ENCODE data around the gene KIAA2012.

The KIAA2012 gene

DNA sequence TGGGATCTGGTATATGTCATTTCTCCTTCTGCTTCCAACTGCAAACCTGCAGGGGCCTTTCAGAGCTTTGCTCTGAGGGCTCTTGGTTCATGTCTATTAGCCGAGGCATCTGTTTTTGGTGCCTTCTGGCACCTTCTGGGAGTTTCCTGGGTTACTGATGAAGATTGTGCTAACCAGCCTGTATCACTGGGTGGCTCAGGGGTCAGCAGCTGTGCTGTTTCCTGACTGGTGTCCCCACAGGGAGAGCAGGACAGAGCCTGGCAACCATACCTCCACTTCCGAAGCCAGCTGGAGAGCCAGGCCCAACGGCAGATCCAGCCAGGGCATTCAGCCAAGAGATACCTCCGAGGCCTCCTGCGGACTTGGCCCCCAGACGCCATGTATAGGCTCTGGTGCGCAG lies 17.5 kb downstream of the KIAA2012 start:
- DNase-seq, result no peak

DNA sequence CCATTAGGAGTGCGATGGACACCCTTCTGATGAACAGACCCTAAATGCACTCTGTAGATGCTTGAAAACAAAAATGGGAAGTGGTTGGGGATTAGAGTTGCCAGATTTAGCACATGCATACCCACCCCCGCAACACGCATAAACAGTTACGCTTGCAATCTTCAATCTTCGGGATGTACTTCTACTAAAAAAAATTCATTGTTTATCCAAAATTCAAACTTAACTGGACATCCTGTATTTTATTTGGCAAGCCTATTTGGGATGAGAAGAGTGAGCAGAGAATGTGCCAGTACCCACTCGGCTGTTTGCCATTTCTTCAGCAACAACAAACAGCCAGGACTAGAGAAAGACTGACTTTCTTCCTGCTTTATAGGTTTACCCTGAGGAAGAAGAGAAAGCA lies 18.4 kb downstream of the KIAA2012 start:
- no peak for DNase-seq

GRCh38 chr2:202094426-202094986 lies 21.5 kb downstream of the KIAA2012 start:
- DNase-seq, result no peak

GRCh38 chr2:202095235-202095634 lies 22.2 kb downstream of the KIAA2012 start:
- no peak for DNase-seq

GRCh38 chr2:202096736-202097135 lies 23.7 kb downstream of the KIAA2012 start:
- DNase-seq, result no peak

DNA sequence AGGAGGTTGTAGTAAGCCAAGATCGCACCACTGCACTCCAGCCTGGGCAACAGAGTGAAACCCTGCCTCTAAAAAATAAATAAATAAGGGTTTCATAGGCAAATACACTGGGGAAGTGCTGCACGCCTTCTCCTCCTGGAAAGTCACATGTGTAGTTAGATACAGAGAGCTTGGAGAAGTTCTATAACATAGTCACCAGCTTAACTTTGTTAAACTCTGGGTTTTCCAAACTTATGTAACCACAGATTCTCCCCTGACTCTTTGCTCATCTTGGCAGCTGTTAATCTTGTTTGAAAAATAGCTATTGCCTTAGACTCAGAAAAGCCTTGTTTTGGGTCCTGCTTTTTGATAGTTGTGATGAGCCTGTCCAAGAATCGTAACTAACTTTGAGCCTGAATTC lies 25.2 kb downstream of the KIAA2012 start:
- no peak for DNase-seq

- no peak for DNase-seq
Measured at GRCh38 chr2:202099515-202099914, 26.5 kb downstream of the KIAA2012 start.

DNA sequence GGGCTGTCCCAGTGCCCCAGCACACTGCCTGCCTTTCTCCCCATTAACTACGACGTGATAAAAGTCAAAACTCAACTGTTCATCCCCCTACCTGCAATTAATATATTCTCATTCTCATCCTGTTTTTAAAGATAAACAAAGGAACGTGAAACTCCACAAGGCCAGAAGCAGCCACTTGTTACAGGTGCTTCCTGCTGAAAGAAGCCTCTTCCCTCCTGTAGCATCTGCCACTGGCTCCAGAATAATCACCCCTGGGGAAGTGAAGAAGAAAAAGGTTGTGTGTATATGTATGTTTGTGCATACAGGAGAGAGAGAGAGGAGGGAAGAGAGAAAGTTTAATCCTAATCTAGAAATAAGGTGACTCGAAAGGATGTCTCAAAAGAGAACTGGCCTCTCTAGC lies 27.1 kb downstream of the KIAA2012 start:
- DNase-seq, result no peak

DNA sequence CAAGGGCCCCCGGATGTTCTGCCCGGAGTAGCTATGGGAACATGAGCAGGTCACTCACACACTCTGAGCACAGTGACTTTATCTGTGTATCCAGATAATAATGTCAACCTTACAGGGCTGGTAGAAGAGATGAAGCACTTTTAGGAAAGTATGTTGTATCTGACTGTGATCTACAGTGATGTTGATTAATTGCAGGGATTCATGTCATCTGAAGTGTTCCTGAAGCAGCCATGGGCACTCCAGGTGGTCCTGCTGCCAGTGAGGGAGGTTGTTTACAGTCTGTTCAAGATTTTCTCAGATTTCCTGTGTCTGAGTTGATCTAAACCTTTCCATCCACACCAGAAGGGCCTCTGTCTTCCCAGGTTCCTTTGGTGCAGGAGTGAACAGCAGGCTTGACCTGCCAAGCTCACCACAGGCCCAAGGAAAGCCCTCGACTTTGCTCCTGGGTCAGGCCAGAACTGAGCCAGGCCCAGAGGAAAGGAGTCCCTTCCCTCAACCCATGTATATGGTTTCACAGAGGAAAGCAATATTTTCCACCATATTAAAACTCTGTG lies 28.0 kb downstream of the KIAA2012 start:
- peak; percentile 90 for DNase-seq

DNA sequence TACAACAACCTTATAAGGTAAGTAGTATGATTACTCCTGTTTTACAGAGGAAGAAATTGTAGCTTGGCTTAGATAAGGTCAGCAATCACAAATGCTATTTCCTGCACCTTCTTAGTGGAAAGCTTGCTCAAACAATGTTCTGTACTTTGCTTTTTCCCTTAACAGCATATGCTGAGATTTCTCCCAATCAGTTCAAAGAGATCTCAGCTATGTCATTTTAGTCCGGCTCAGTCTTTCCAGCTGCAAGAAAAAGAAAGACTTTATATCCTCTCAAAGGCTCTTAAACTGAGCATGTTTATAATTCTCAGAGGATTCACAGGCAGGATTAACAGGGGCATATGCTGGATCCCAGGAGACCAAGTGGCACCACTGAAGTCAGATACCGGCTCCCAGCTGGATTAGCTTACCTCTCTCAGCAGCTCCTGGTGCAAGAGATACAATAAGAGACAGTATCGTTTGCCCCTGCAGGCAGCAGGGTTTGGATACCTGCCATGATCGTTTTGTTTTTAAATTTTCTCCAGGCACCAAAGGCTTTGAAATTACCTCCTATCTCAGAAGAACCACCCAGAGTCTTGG lies 29.5 kb downstream of the KIAA2012 start:
- DNase-seq, result peak; percentile 93

- no peak for DNase-seq
Measured at GRCh38 chr2:202104286-202104870, 31.3 kb downstream of the KIAA2012 start.

- DNase-seq, result no peak
Measured at GRCh38 chr2:202105025-202105424, 32.0 kb downstream of the KIAA2012 start.

GRCh38 chr2:202108345-202108744 lies 35.3 kb downstream of the KIAA2012 start:
- DNase-seq, result no peak

DNA sequence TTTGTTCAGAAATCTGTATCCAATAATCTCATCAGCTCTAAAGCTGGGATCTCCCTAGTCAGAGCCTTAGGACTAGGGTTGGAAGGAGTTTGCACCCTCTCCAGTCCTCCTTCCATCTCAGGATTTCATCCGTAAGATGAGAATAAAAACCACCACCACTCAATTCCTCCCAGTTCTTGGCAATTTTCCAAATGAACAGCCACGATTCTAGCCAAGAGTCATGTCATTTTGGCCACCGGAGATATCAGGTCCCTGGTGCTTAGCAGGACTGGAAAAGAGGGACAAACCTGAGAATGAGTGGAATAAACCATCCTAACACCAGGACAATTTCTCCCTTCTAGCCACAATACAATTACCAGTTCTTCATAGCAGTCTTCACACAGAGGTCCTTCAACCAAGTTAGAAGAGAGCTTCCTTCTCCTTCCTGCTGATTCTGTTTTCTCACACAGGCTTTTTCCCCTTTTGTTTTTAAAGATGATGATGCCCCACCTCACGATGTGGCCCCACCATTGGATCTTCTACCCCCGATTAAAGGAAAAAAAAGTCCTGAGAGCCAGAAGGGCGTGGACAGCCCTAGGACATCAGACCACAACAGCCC lies 36.2 kb downstream of the KIAA2012 start:
- no peak for DNase-seq

- DNase-seq, result no peak
Measured at GRCh38 chr2:202109737-202110184, 36.7 kb downstream of the KIAA2012 start.

GRCh38 chr2:202110491-202110890 lies 37.4 kb downstream of the KIAA2012 start:
- DNase-seq, result no peak

DNA sequence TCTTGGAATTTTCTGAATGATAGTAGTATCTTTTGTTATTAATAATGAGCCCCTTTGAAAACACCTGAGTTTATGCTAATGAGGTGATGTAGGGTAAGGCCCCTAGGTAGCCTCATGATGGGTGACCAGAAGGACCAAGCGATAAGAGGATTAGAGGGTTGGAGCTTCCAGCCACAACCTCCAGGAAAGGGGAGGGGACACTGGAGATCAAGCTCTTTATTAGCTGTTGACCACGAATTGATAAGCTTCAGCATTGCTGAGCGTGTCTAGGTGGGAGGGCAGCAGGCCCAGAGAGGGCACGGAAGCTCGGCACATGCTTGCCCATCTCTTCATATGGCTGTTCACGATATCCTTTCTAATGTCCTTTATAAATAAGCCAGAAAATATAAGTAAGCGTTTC lies 39.0 kb downstream of the KIAA2012 start:
- DNase-seq, result no peak

DNA sequence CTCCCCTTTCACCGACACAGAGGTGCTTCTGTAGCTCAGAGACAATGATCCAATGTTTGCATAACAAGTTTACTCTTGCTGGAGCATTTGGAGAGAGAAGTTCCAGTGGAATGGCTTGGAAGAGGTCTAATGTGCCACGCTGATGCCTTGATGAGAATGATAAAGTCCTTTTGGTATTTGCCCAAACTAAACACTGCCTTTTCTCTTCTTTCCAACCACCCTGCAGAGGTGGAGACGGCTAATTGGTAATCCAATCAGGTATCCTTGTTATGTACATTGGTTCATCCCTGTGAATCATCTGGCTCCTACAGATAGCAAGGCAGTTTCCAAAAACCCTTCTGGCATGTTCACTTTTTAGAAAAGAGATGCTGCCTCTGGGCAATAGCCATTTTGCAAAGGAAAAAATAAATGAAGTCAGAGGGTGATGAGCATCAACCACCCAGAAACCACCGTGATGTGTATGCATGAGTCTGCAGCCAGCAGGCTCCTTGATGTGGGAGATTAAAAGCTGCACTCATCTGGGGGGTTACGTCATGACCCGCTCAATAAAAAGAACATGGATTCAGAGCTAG lies 40.6 kb downstream of the KIAA2012 start:
- no peak for DNase-seq

GRCh38 chr2:202114291-202114690 lies 41.2 kb downstream of the KIAA2012 start:
- DNase-seq, result no peak

GRCh38 chr2:202114795-202115194 lies 41.7 kb downstream of the KIAA2012 start:
- DNase-seq, result no peak

DNA sequence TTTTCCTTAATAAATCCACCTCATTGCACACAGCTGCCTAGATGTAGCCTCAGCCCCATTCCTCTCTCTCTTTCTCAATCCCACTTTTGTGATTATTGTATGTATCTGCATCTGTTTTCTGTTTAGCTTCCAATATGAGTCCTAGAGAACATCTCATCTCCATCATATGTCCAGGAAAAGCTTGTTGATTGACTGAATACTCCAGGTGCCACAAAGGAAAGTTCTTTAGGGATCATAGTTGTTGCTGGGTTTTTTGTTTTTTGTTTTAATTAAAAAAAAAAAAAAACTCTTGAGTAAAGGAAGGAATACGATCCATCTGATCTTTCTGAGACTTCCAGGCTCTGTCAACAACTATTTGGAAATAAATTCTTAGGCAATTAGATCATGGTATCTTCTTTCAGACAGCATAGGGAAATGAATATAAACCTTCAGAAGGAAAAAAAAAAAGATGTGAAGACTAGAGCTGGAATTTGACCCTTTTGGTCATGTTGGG lies 42.5 kb downstream of the KIAA2012 start:
- no peak for DNase-seq

DNA sequence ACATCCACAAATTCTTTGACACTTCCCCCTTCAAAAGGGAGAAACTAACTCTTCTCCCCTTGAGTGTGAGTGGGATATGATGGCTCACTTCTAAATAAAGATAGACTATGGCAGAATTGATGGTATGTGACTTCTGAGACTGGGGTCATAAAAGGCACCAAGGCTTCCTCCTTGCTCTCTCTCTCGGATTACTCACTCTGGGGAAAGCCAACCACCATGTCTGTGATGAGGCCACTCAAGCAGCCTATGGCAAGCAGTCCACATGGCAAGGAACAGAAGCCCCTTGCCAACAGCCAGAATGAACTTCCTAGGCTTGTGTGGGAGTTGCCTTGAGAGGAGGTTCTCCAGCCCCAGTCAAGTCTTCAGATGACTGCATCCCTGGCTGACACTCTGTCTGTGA lies 43.6 kb downstream of the KIAA2012 start:
- no peak for DNase-seq

GRCh38 chr2:202118168-202118567 lies 45.1 kb downstream of the KIAA2012 start:
- DNase-seq, result no peak

GRCh38 chr2:202120828-202121227 lies 47.8 kb downstream of the KIAA2012 start:
- no peak for DNase-seq

All from NCI-H524 treated with DMSO at 0.1 percent for 48 hours (cell line).